DND-41 (cell line): Measurements from ENCODE around the gene MFRP.

Experiments used
- EZH2 ChIP-seq: IDR thresholded peaks from 3 replicates; pipeline ENCODE4 v1.6.1; 2012; ENCODE audit warnings: borderline replicate concordance, low read depth, mild to moderate bottlenecking, moderate library complexity, low read length, inconsistent platforms; ENCODE audit not compliant: severe bottlenecking
- TF ChIP-seq, protein P1 (sequence below): IDR thresholded peaks from 2 replicates; pipeline ENCODE4 v1.5.1; 2012; ENCODE audit warnings: borderline replicate concordance, low read length, moderate library complexity, mild to moderate bottlenecking; ENCODE audit not compliant: poor library complexity, severe bottlenecking; ENCODE audit errors: extremely low read depth

DNA sequence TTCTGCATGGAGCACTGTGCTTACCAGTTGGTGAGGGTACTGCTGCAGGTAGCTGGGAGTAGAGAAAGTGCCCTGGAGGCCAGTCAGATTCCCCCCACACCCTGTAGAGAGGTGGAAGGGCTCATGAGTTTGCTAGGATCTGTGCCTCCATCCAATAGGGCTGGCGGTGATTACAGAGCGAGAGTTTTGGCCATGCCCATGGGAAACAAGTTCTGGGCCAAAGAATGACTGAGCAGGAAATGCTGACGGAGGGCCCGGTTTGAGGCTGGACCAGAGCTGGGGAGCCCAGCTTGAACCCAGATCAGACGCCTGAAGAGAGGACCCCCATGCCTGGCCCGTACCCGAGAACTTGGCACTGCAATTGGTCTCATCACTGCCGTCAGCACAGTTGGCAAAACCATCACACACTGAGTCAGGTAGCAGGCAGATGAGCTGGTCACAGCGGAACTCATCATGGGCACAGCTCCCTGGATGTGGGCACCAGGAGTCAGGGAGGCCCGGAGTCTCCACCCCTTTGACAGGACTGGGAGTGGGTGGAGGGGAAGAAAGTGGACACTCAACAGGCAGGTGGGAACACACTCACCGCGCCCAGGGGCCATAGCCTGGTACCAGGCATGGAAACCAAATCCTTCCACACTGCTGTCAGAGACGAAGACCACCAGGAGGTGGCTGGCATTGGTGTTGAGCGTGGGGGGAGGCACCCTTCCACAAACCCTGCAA is 2.1 kb downstream of the MFRP start:
- no peak for TF ChIP-seq EZH2
- TF ChIP-seq, protein P1, sequence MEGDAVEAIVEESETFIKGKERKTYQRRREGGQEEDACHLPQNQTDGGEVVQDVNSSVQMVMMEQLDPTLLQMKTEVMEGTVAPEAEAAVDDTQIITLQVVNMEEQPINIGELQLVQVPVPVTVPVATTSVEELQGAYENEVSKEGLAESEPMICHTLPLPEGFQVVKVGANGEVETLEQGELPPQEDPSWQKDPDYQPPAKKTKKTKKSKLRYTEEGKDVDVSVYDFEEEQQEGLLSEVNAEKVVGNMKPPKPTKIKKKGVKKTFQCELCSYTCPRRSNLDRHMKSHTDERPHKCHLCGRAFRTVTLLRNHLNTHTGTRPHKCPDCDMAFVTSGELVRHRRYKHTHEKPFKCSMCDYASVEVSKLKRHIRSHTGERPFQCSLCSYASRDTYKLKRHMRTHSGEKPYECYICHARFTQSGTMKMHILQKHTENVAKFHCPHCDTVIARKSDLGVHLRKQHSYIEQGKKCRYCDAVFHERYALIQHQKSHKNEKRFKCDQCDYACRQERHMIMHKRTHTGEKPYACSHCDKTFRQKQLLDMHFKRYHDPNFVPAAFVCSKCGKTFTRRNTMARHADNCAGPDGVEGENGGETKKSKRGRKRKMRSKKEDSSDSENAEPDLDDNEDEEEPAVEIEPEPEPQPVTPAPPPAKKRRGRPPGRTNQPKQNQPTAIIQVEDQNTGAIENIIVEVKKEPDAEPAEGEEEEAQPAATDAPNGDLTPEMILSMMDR = no peak
